IPS-15b (cell line): Measurements from ENCODE around the gene ALLC.
"Not testable (repeated sequence)": the region's sequence is repeated elsewhere in the genome, so short reads cannot be mapped to it uniquely, and the experiment has no call there.

ENCODE experiments used
- H3K27me3 ChIP-seq: one replicate; pipeline ENCODE4 v1.6.1; 2013; ENCODE audit warnings: low read length; ENCODE audit not compliant: control insufficient read depth, insufficient read depth
- H3K36me3 ChIP-seq: one replicate; pipeline ENCODE4 v1.6.1; 2013; ENCODE audit warnings: low read length; ENCODE audit not compliant: control insufficient read depth, insufficient read depth
- H3K4me1 ChIP-seq: one replicate; pipeline ENCODE4 v1.6.1; 2013; ENCODE audit warnings: mild to moderate bottlenecking, low read length; ENCODE audit not compliant: control insufficient read depth, insufficient read depth
- H3K4me3 ChIP-seq: one replicate; pipeline ENCODE4 v1.5.1; 2013; ENCODE audit warnings: low read depth, low read length
- H3K9ac ChIP-seq: one replicate; pipeline ENCODE4 v1.6.1; 2013; ENCODE audit warnings: low read depth, mild to moderate bottlenecking, low read length
- H3K9me3 ChIP-seq: one replicate; pipeline ENCODE4 v1.6.1; 2013; ENCODE audit warnings: mild to moderate bottlenecking, low read length; ENCODE audit not compliant: control insufficient read depth, insufficient read depth

Gene ALLC

GRCh38 chr2:3617198-3617890 is 40.7 kb upstream of the ALLC start:
- Histone ChIP-seq H3K9me3 (no peaks in the 10 kb centered on the region), H3K27me3 (no peaks in the 10 kb centered on the region), H3K36me3 (no peaks in the 10 kb centered on the region), H3K4me3 (no peak overlapping the region), H3K9ac (no peak overlapping the region), H3K4me1 (no peaks in the 10 kb centered on the region)

- H3K36me3 ChIP-seq: no peaks in the 10 kb centered on the region
- no peak overlapping the region for H3K4me3 ChIP-seq
- H3K9me3 ChIP-seq: no peaks in the 10 kb centered on the region
- no peaks in the 10 kb centered on the region for H3K27me3 ChIP-seq
- no peaks in the 10 kb centered on the region for H3K4me1 ChIP-seq
- no peak overlapping the region for H3K9ac ChIP-seq
These were observed 39.6 kb upstream of the ALLC start for GRCh38 chr2:3618367-3618766.

DNA sequence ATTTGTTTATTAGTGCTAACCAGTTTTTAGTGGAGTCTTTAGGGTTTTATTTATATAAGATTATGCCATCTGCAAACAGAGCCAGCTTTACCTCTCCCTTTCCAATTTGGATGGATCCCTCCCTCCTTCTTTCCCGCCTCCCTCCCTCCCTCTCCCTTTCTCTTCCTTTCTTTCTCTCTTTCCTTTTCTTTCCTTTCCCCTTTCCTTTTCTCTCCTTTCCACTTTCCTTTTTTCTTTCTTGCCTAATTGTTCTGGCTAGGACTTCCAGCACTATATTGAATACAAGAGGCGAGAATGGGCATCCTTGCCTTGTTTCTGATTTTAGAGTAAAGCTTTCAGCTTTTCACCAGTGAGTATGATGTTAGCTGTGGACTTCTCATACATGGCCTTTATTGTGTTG is 39.0 kb upstream of the ALLC start:
- no peaks in the 10 kb centered on the region for H3K36me3 ChIP-seq
- no peaks in the 10 kb centered on the region for H3K9me3 ChIP-seq
- no peak overlapping the region for H3K4me3 ChIP-seq
- H3K4me1 ChIP-seq: no peaks in the 10 kb centered on the region
- H3K9ac ChIP-seq: no peak overlapping the region
- no peaks in the 10 kb centered on the region for H3K27me3 ChIP-seq

GRCh38 chr2:3619661-3620060 is 38.3 kb upstream of the ALLC start:
- H3K36me3 ChIP-seq, H3K4me1 ChIP-seq, H3K4me3 ChIP-seq, H3K9ac ChIP-seq, H3K9me3 ChIP-seq, H3K27me3 ChIP-seq: not testable (repeated sequence)

GRCh38 chr2:3620834-3621233 is 37.2 kb upstream of the ALLC start:
- no peaks in the 10 kb centered on the region for H3K36me3 ChIP-seq
- H3K27me3 ChIP-seq: no peaks in the 10 kb centered on the region
- H3K4me3 ChIP-seq: no peak overlapping the region
- no peaks in the 10 kb centered on the region for H3K4me1 ChIP-seq
- no peak overlapping the region for H3K9ac ChIP-seq
- H3K9me3 ChIP-seq: no peaks in the 10 kb centered on the region

DNA sequence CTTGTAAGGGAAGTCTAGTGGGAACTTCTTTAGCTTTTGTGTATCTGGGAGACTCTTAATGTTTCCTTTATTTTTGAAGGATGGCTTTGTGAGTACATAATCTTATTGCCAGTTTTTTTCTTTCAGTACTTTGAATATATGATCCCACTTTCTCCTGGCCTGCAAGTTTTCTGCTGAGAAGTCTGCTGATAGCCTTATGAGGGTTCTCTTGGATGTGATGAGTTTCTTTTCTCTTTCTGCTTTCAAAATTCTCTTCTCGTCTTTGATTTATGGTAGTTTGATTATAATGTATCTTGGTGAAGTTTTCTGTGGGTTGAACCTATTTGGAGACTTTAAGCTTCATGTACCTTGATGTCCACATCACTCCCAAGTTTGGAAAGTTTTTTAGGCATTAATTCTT is 35.0 kb upstream of the ALLC start:
- H3K4me3 ChIP-seq: no peak overlapping the region
- no peaks in the 10 kb centered on the region for H3K4me1 ChIP-seq
- H3K27me3 ChIP-seq: no peaks in the 10 kb centered on the region

DNA sequence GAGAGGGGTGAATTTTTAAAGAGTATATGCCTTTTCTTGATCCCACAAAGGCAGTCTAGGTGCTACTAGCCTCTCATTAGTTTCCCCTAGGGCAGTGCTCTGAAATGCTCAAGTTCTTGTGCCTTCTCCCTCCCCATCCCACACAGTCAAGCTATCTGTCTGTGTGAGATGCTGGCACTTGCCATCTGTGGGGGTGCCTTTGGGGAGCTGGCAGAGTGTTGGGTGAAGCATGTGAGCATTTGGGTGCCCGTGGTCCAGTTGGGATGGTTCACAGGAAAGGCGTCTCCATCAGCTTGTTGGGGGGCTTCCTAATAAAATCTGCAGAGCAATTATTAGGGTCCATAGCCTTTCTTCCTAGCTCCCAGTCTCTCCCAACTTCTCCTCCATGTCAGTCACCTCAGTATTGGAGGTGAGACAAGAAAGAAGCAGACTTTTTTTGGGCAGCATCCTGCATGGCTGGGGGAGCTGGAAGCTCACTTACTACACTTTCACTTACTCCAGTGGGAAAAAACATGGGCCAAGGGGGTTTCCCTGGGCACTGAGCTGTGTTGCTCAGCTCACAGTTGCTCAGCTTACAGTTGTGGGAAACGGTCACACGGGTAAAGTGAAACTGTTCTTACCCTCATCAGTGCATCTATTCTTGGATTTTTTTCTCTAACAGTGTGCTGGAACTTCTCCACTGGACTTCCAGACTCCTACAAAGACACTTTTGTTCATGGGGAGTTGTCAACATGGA is 33.8 kb upstream of the ALLC start:
- Histone ChIP-seq H3K4me3 (no peak overlapping the region), H3K4me1 (no peaks in the 10 kb centered on the region), H3K9me3 (no peaks in the 10 kb centered on the region), H3K36me3 (no peaks in the 10 kb centered on the region), H3K27me3 (no peaks in the 10 kb centered on the region), H3K9ac (no peak overlapping the region)

More for the DNA sequence above, 35.0 kb upstream of the ALLC start:
- H3K9me3 ChIP-seq: no peaks in the 10 kb centered on the region
- no peak overlapping the region for H3K9ac ChIP-seq
- H3K36me3 ChIP-seq: no peaks in the 10 kb centered on the region

DNA sequence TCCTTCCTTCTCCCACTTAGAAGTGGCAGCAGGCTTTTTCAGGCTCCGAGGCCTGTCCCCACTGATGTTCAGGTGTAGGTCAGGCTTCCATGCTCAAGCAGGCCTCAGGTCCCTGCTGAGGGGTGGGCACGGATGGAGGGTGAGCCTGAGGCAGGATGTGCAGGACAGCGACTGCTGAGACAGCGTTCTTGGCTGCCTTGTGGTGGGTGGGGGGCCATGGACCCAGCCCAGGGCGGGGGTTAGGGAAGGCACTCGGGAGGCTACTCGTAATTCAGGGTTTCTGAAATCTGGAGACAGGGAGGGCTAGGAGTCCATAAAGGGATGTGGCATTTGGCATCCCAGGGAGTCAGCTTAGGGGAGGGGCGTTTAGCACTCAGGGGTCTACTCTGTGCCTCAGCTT is 32.8 kb upstream of the ALLC start:
- no peaks in the 10 kb centered on the region for H3K36me3 ChIP-seq
- H3K4me1 ChIP-seq: no peaks in the 10 kb centered on the region
- H3K4me3 ChIP-seq: no peak overlapping the region
- no peak overlapping the region for H3K9ac ChIP-seq
- H3K9me3 ChIP-seq: no peaks in the 10 kb centered on the region
- H3K27me3 ChIP-seq: no peaks in the 10 kb centered on the region

GRCh38 chr2:3626118-3626811 is 31.7 kb upstream of the ALLC start:
- Histone ChIP-seq H3K9me3 (no peaks in the 10 kb centered on the region), H3K36me3 (no peaks in the 10 kb centered on the region), H3K9ac (no peak overlapping the region), H3K27me3 (no peaks in the 10 kb centered on the region), H3K4me3 (no peak overlapping the region), H3K4me1 (no peaks in the 10 kb centered on the region)

GRCh38 chr2:3626812-3627499 is 31.0 kb upstream of the ALLC start:
- Histone ChIP-seq H3K9ac (no peak overlapping the region), H3K27me3 (no peaks in the 10 kb centered on the region), H3K36me3 (no peaks in the 10 kb centered on the region), H3K9me3 (no peaks in the 10 kb centered on the region), H3K4me3 (no peak overlapping the region), H3K4me1 (no peaks in the 10 kb centered on the region)

- Histone ChIP-seq H3K36me3 (no peaks in the 10 kb centered on the region), H3K9me3 (no peaks in the 10 kb centered on the region), H3K9ac (no peak overlapping the region), H3K4me3 (no peak overlapping the region), H3K4me1 (no peaks in the 10 kb centered on the region), H3K27me3 (no peaks in the 10 kb centered on the region)
These were observed 30.4 kb upstream of the ALLC start for GRCh38 chr2:3627500-3628100.
